Astrocyte of the cerebellum (primary cell): ENCODE measurements around the gene ABCA7.
"Not testable (repeated sequence)": the region's sequence is repeated elsewhere in the genome, so short reads cannot be mapped to it uniquely, and the experiment has no call there.

Experiments used
- DNase-seq: peaks from one replicate; pipeline ENCODE4 v3.0.0-alpha.2; 2011; ENCODE audit warnings: low read depth
- H3K4me3 ChIP-seq: 2 replicates; pipeline ENCODE4 v1.5.1; 2011; ENCODE audit warnings: mild to moderate bottlenecking, low read depth, low read length, moderate library complexity
- CTCF ChIP-seq: IDR thresholded peaks from 2 replicates; pipeline ENCODE4 v1.5.1; 2012; ENCODE audit warnings: low read length, low read depth, moderate library complexity, mild to moderate bottlenecking; ENCODE audit errors: missing control alignments
- in situ Hi-C: cut with HindIII; loops from 2 replicates; pipeline ENCODE4 v1.10.0; 2017; ENCODE audit warnings: low sequenced_read_pairs

Gene ABCA7

GRCh38 chr19:1112268-1113029 is 72.5 kb downstream of the ABCA7 start:
- no peak for TF ChIP-seq CTCF
- no peak overlapping the region for H3K4me3 ChIP-seq
- DNase-seq, result no peak
- in situ Hi-C loops, result no loop called here

- in situ Hi-C loops, result no loop called here
- peak; percentile 63 for DNase-seq
- TF ChIP-seq CTCF, result peak; percentile 73
- no peak overlapping the region for H3K4me3 ChIP-seq
These were observed 73.4 kb downstream of the ABCA7 start for GRCh38 chr19:1113030-1113985.

- no peak for DNase-seq
- in situ Hi-C loops, result no loop called here
- H3K4me3 ChIP-seq, result no peak overlapping the region
- no peak for TF ChIP-seq CTCF
These were observed 74.1 kb downstream of the ABCA7 start for GRCh38 chr19:1113986-1114483.

- H3K4me3 ChIP-seq, in situ Hi-C loops, DNase-seq: not testable (repeated sequence)
These were observed 74.8 kb downstream of the ABCA7 start for GRCh38 chr19:1114728-1115127.
